IMR-90 (cell line): ENCODE data around the gene CYTH4. TPM values are rescaled to one million over a fixed set of nuclear protein-coding genes. Genes with fewer than 3 reads are reported as not detected.

Experiments
- ATAC-seq: fragments of 200-7000 bp; cut with Tn5 transposase; 2 replicates; pipeline ENCODE4 v1.9.1; 2020; ENCODE audit warnings: low read depth, mild to moderate bottlenecking, moderate library complexity
- BruUV-seq: library from RNA; stranded (reverse); fragments of 400-500 nt; replicated peaks from 2 replicates; lab custom pipeline; 2021; lab: Mats Ljungman, UMichigan
- CTCF ChIA-PET: fragments of 300-600 bp; formaldehyde crosslinking; extraction: SDS; loops from one replicate; lab custom pipeline; 2021; ENCODE audit warnings: antibody characterized with exemption; lab: Yijun Ruan, JAX
- POLR2A ChIA-PET: fragments of 300-600 bp; sonication (Branson Sonifier 250); formaldehyde crosslinking; loops from one replicate; lab custom pipeline; 2022; ENCODE audit warnings: antibody characterized with exemption; ENCODE audit not compliant: unreplicated experiment; lab: Charles Lee
- DNase-seq: peaks from one replicate; pipeline ENCODE4 v3.0.0; 2013
- H2AFZ ChIP-seq: replicated peaks from 2 replicates; pipeline ENCODE3; 2013; ENCODE audit warnings: low read length, mild to moderate bottlenecking; ENCODE audit not compliant: poor library complexity
- H2AK5ac ChIP-seq: 2 replicates; pipeline ENCODE4 v1.6.1; 2013; ENCODE audit warnings: low read depth, low read length, inconsistent platforms
- H2AK9ac ChIP-seq: replicated peaks from 2 replicates; pipeline ENCODE3; 2013; ENCODE audit warnings: mild to moderate bottlenecking, low read depth, low read length, moderate library complexity; ENCODE audit not compliant: poor library complexity
- H2BK120ac ChIP-seq: 2 replicates; pipeline ENCODE4 v1.6.1; 2013; ENCODE audit warnings: low read depth, low read length, inconsistent platforms
- H2BK15ac ChIP-seq: 3 replicates; pipeline ENCODE4 v1.6.1; 2013; ENCODE audit warnings: low read depth, low read length, inconsistent platforms
- H2BK20ac ChIP-seq: 2 replicates; pipeline ENCODE4 v1.6.1; 2013; ENCODE audit warnings: low read depth, mild to moderate bottlenecking, inconsistent platforms, low read length, moderate library complexity
- H2BK5ac ChIP-seq: 2 replicates; pipeline ENCODE4 v1.6.1; 2013; ENCODE audit warnings: mild to moderate bottlenecking, low read depth, low read length, inconsistent platforms; ENCODE audit not compliant: poor library complexity, severe bottlenecking
- H3K14ac ChIP-seq: replicated peaks from 2 replicates; pipeline ENCODE4 v1.6.1; 2013; ENCODE audit warnings: low read depth, low read length, inconsistent platforms
- H3K18ac ChIP-seq: 2 replicates; pipeline ENCODE4 v1.6.1; 2013; ENCODE audit warnings: low read depth, low read length, control low read depth
- H3K23ac ChIP-seq: 2 replicates; pipeline ENCODE4 v1.6.1; 2013; ENCODE audit warnings: low read depth, low read length, inconsistent platforms
- H3K27ac ChIP-seq: 2 replicates; pipeline ENCODE4 v1.5.1; 2013; ENCODE audit warnings: mild to moderate bottlenecking, control low read depth, low read length; ENCODE audit not compliant: insufficient read depth
- H3K27me3 ChIP-seq: 2 replicates; pipeline ENCODE4 v1.6.1; 2013; ENCODE audit warnings: low read length; ENCODE audit not compliant: control insufficient read depth, insufficient read depth
- H3K36me3 ChIP-seq: 2 replicates; pipeline ENCODE4 v1.6.1; 2013; ENCODE audit warnings: low read length, mixed read lengths; ENCODE audit not compliant: control insufficient read depth, insufficient read depth
- H3K4ac ChIP-seq: 2 replicates; pipeline ENCODE4 v1.6.1; 2013; ENCODE audit warnings: low read depth, low read length, inconsistent platforms
- H3K4me1 ChIP-seq: 2 replicates; pipeline ENCODE4 v1.6.1; 2013; ENCODE audit warnings: low read length, mixed read lengths; ENCODE audit not compliant: control insufficient read depth, insufficient read depth
- H3K4me2 ChIP-seq: 2 replicates; pipeline ENCODE4 v1.6.1; 2013; ENCODE audit warnings: low read depth, mild to moderate bottlenecking, control low read depth, low read length, moderate library complexity
- H3K4me3 ChIP-seq: 2 replicates; pipeline ENCODE4 v1.5.1; 2013; ENCODE audit warnings: low read depth, mild to moderate bottlenecking, control low read depth, low read length, moderate library complexity; ENCODE audit not compliant: insufficient read depth
- H3K56ac ChIP-seq: 2 replicates; pipeline ENCODE4 v1.6.1; 2013; ENCODE audit warnings: low read length, inconsistent platforms; ENCODE audit not compliant: insufficient read depth; ENCODE audit errors: extremely low read depth
- H3K79me1 ChIP-seq, 2 experiments: 2 replicates each; pipeline ENCODE4 v1.6.1; 2013; ENCODE audit warnings: low read length in 2 of 2, inconsistent platforms in 1 of 2, low read depth in 1 of 2
- H3K9ac ChIP-seq: 2 replicates; pipeline ENCODE4 v1.6.1; 2013; ENCODE audit warnings: low read depth, low read length, control low read depth
- H3K9me1 ChIP-seq: 2 replicates; pipeline ENCODE4 v1.6.1; 2013; ENCODE audit warnings: low read length, inconsistent platforms; ENCODE audit not compliant: insufficient read depth
- H3K9me3 ChIP-seq: 2 replicates; pipeline ENCODE4 v1.6.1; 2013; ENCODE audit warnings: low read length; ENCODE audit not compliant: control insufficient read depth, insufficient read depth
- H4K20me1 ChIP-seq: 2 replicates; pipeline ENCODE4 v1.6.1; 2013; ENCODE audit warnings: low read length, inconsistent platforms; ENCODE audit not compliant: insufficient read depth
- H4K5ac ChIP-seq: 2 replicates; pipeline ENCODE4 v1.6.1; 2013; ENCODE audit warnings: mild to moderate bottlenecking, low read depth, low read length, control low read depth
- H4K8ac ChIP-seq, 2 experiments: 2 replicates each; pipeline ENCODE4 v1.6.1; 2013; ENCODE audit warnings: low read depth in 2 of 2, low read length in 2 of 2, control low read depth in 1 of 2, inconsistent platforms in 1 of 2
- H4K91ac ChIP-seq: 2 replicates; pipeline ENCODE4 v1.6.1; 2013; ENCODE audit warnings: low read depth, low read length, inconsistent platforms; ENCODE audit not compliant: insufficient read depth
- CEBPB ChIP-seq: IDR thresholded peaks from 2 replicates; pipeline ENCODE4 v1.6.1; 2012; ENCODE audit warnings: low read depth, low read length, improper control_type of control experiment
- CHD1 ChIP-seq: IDR thresholded peaks from 2 replicates; pipeline ENCODE4 v1.6.1; 2012; ENCODE audit warnings: low read depth, low read length, improper control_type of control experiment
- WGBS, 2 experiments: methylation state at CpG; one replicate each; pipeline versions ENCODE4 v1.1.5 to v1.1.7; 2013; ENCODE audit warnings: missing lambda C conversion rate in 2 of 2; ENCODE audit not compliant: insufficient read length in 1 of 2; ENCODE audit errors: extremely low coverage in 2 of 2; 5-methylcytosine and 5-hydroxymethylcytosine counted together
- dilution Hi-C: fragments of 300-500 bp; cut with HindIII; formaldehyde crosslinking; loops from one replicate; pipeline ENCODE4 v1.14.3; 2018; ENCODE audit warnings: low sequenced_read_pairs; ENCODE audit not compliant: unreplicated experiment
- in situ Hi-C: fragments of 300-500 bp; cut with MboI; formaldehyde crosslinking; loops from 3 replicates; pipeline ENCODE4 v1.14.3; 2019; ENCODE audit warnings: low sequenced_read_pairs, inconsistent platforms, mixed read lengths
- intact Hi-C: fragments of 100-400 bp; cut with micrococcal nuclease; formaldehyde crosslinking; loops from 2 replicates; pipeline ENCODE4 v1.10.0; 2022
- polyA plus RNA-seq, 3 experiments: library from polyadenylated mRNA; depleted of rRNA; stranded (reverse); fragments of >200 nt; gene quantifications; 2 replicates each; pipeline ENCODE4 v1.2.3, GENCODE V29; 2012; ENCODE audit warnings: low replicate concordance in 1 of 3
- total RNA-seq: library from RNA; depleted of rRNA; stranded (reverse); fragments of >200 nt; gene quantifications from 2 replicates; pipeline ENCODE4 v1.2.3, GENCODE V29; 2012

The CYTH4 gene
- total and polyA plus RNA-seq, 2 of the 4 experiments (the other 2 are of a cell fraction): 0.36 to 0.55 TPM

GRCh38 chr22:37245740-37246139, 36.6 kb upstream of the CYTH4 start:
- no peak overlapping the region for H2BK20ac ChIP-seq
- H3K18ac ChIP-seq: no peak overlapping the region
- no peak overlapping the region for H3K14ac ChIP-seq
- WGBS, 2 experiments: 0% methylated on average over 1 of the region's 6 CpGs; no CpG with 5 or more reads in 1 of the 2 experiments
- H3K4me1 ChIP-seq: peaks cover 14% of the 10 kb centered on the region
- H3K27ac ChIP-seq: no peak overlapping the region
- dilution Hi-C loops: no loop called here
- TF ChIP-seq CHD1 (no peak), CEBPB (peak; percentile 54; the same call in 1 of the 2 replicates)
- no peak overlapping the region for H3K9ac ChIP-seq
- no peak overlapping the region for H3K4me3 ChIP-seq
- H2BK15ac ChIP-seq: no peak overlapping the region
- no peaks in the 10 kb centered on the region for H3K36me3 ChIP-seq
- no peak overlapping the region for H2AFZ ChIP-seq
- H4K8ac ChIP-seq: no peak overlapping the region
- H3K56ac ChIP-seq: no peak overlapping the region
- DNase-seq: peak; percentile 37
- H3K9me3 ChIP-seq: no peaks in the 10 kb centered on the region
- H2BK120ac ChIP-seq: no peak overlapping the region
- intact Hi-C loops: no loop called here
- H4K5ac ChIP-seq: no peak overlapping the region
- no peaks in the 10 kb centered on the region for H4K20me1 ChIP-seq
- H4K91ac ChIP-seq: no peak overlapping the region
- in situ Hi-C loops: no loop called here
- H2BK5ac ChIP-seq: no peak overlapping the region
- H2AK5ac ChIP-seq: no peak overlapping the region
- CTCF ChIA-PET: no interaction called here
- H3K27me3 ChIP-seq: no peaks in the 10 kb centered on the region
- no peak overlapping the region for H3K4me2 ChIP-seq
- no peak overlapping the region for H3K23ac ChIP-seq
- H3K4ac ChIP-seq: no peak overlapping the region
- H3K9me1 ChIP-seq: peaks cover 3% of the 10 kb centered on the region
- H3K79me1 ChIP-seq: peaks cover 8 to 21% of the 10 kb centered on the region in 2 experiments; a peak in 3 of 4 replicates
- no TSS peak for BruUV-seq
- no peak for ATAC-seq
- POLR2A ChIA-PET: no interaction called here
- H2AK9ac ChIP-seq: no peak overlapping the region
